ENCODE measurements around the gene BCAP31.
"Not testable (repeated sequence)": the region's sequence is repeated elsewhere in the genome, so short reads cannot be mapped to it uniquely, and the experiment has no call there.

DNA sequence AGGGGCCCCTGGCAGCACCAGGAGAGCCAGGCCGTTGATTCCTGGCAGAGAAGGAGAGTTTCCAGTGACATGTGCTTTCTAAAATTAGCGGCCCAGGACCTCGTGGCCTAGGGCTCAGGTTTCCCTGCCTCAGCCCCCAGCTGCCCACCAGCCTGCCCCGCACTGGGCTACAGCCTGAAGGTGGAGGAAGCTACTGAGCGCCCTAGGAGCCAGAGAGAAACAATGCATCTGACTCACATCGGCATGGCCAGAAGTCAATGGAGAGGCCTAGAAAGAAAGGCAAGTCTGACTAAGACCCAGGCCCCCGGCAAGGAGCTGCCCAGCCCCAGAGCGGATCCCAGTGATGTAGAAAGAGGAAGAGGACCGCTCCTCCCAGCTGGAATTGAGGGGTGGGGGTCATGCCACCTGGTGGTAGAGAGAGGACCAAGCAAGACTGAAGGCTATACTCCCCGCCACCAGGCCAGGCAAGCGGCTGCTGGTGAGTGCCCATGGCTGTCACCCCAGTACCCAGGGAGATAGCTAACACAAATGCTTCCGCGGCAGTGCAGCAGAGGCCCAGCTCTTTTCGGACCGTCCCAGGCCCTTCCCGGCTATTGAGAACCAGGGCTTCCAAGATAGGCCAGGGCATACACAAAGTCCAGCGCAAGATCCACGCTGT is 18.7 kb downstream of the BCAP31 start:
- TF ChIP-seq POLR2A, POLR2AphosphoS5 (IDR thresholded peaks at IDR 0.05; ENCODE audit: low read depth, low read length): not testable (repeated sequence)
